ENCODE data around the gene KCNC4.

DNA sequence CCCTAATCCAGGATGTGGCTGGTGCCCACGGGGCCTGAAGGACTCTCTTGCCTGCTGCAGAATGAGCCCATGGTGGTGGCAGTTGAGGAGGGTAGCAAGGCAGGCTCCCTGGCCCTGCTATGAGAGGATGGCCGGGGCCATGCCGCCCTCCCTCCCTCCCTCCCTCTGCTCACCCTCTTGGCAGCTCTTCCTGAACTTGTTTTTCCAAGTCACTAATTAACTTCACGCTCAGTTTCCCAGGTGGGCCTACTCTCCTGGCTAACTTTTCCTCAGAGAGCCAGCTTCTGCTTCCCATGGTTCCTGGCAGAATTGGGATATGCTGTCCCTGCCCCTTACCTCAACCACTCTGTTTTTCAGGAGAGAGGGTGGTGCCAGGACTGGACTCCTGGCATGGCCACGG, 10.2 kb downstream of the KCNC4 start:
- TF ChIP-seq, protein P1, sequence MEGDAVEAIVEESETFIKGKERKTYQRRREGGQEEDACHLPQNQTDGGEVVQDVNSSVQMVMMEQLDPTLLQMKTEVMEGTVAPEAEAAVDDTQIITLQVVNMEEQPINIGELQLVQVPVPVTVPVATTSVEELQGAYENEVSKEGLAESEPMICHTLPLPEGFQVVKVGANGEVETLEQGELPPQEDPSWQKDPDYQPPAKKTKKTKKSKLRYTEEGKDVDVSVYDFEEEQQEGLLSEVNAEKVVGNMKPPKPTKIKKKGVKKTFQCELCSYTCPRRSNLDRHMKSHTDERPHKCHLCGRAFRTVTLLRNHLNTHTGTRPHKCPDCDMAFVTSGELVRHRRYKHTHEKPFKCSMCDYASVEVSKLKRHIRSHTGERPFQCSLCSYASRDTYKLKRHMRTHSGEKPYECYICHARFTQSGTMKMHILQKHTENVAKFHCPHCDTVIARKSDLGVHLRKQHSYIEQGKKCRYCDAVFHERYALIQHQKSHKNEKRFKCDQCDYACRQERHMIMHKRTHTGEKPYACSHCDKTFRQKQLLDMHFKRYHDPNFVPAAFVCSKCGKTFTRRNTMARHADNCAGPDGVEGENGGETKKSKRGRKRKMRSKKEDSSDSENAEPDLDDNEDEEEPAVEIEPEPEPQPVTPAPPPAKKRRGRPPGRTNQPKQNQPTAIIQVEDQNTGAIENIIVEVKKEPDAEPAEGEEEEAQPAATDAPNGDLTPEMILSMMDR (conservative IDR thresholded peaks at IDR 0.05 in 1 of 2, IDR thresholded peaks at IDR 0.05 in 1 of 2; ENCODE audit: extremely low read depth in 1 of 2, insufficient read depth in 1 of 2, low read depth in 1 of 2, low read length in 2 of 2): no peak
- no peak for TF ChIP-seq EZH2 (IDR thresholded peaks at IDR 0.05; ENCODE audit: borderline replicate concordance, low read length)

All from mammary epithelial cell (primary cell).